PC-3 (cell line): ENCODE data around the gene NUP62.

ENCODE experiments used
- CTCF ChIP-seq: fragments of 300-600 bp; sonication (generic); conservative IDR thresholded peaks from 2 replicates; pipeline ENCODE4 v1.5.1; 2017; ENCODE audit warnings: antibody characterized with exemption, low read depth, mild to moderate bottlenecking, low read length
- EZH2 ChIP-seq: fragments of 300-600 bp; sonication (generic); IDR thresholded peaks from one replicate; pipeline ENCODE4 v1.6.1; 2017; ENCODE audit warnings: antibody characterized with exemption, mild to moderate bottlenecking, low read length; ENCODE audit not compliant: unreplicated experiment
- EZH2phosphoT487 ChIP-seq: fragments of 300-600 bp; sonication (generic); IDR thresholded peaks from 2 replicates; pipeline ENCODE4 v1.6.1; 2018; ENCODE audit warnings: mild to moderate bottlenecking, antibody characterized with exemption, low read length, borderline replicate concordance

- TF ChIP-seq CTCF (no peak), EZH2 (no peak), EZH2phosphoT487 (no peak)
These were observed 45.7 kb upstream of the NUP62 start for GRCh38 chr19:49975051-49975450.
